Hepatocyte (in vitro differentiated cells): Measurements from ENCODE around the gene QRSL1. TPM values are rescaled to one million over a fixed set of nuclear protein-coding genes. Genes with fewer than 3 reads are reported as not detected.

Source experiments
- DNase-seq: peaks from one replicate; pipeline ENCODE4 v3.0.0-alpha.2; 2016; ENCODE audit warnings: low spot score
- H2AFZ ChIP-seq: fragments of 200-600 bp; sonication (generic); 2 replicates; pipeline ENCODE4 v1.6.0; 2016; ENCODE audit warnings: antibody characterized with exemption, mild to moderate bottlenecking
- H3K27ac ChIP-seq: fragments of 200-600 bp; sonication (generic); 2 replicates; pipeline ENCODE4 v1.5.1; 2016; ENCODE audit warnings: mild to moderate bottlenecking
- H3K27me3 ChIP-seq: fragments of 200-600 bp; sonication (generic); 2 replicates; pipeline ENCODE4 v1.6.1; 2016
- H3K36me3 ChIP-seq: fragments of 200-600 bp; sonication (generic); replicated peaks from 2 replicates; pipeline ENCODE4 v1.5.1; 2016; ENCODE audit warnings: low read depth; ENCODE audit not compliant: insufficient read depth
- H3K4me1 ChIP-seq: fragments of 200-600 bp; sonication (generic); 2 replicates; pipeline ENCODE4 v1.5.1; 2016; ENCODE audit warnings: mild to moderate bottlenecking, moderate library complexity; ENCODE audit not compliant: insufficient read depth
- H3K4me2 ChIP-seq: fragments of 200-600 bp; sonication (generic); 2 replicates; pipeline ENCODE4 v1.6.0; 2016
- H3K4me3 ChIP-seq: fragments of 200-600 bp; sonication (generic); 2 replicates; pipeline ENCODE4 v1.5.1; 2016; ENCODE audit warnings: mild to moderate bottlenecking
- H3K79me2 ChIP-seq: fragments of 200-600 bp; sonication (generic); 2 replicates; pipeline ENCODE4 v1.6.0; 2017; ENCODE audit warnings: mild to moderate bottlenecking
- H3K9me2 ChIP-seq: fragments of 200-600 bp; sonication (generic); replicated peaks from 2 replicates; pipeline ENCODE4 v1.6.0; 2017; ENCODE audit warnings: mild to moderate bottlenecking; ENCODE audit not compliant: insufficient read depth
- H3K9me3 ChIP-seq: fragments of 200-600 bp; sonication (generic); 2 replicates; pipeline ENCODE4 v1.5.1; 2016; ENCODE audit warnings: low read depth, mild to moderate bottlenecking
- H4K20me1 ChIP-seq: fragments of 200-600 bp; sonication (generic); 2 replicates; pipeline ENCODE4 v1.6.0; 2016; ENCODE audit warnings: mild to moderate bottlenecking; ENCODE audit not compliant: insufficient read depth, poor library complexity, severe bottlenecking
- EZH2 ChIP-seq: fragments of 200-600 bp; sonication (generic); IDR thresholded peaks from 2 replicates; pipeline ENCODE4 v1.6.1; 2016; ENCODE audit warnings: antibody characterized with exemption, mild to moderate bottlenecking, borderline replicate concordance
- EZH2phosphoT487 ChIP-seq: fragments of 200-600 bp; sonication (generic); IDR thresholded peaks from one replicate; pipeline ENCODE4 v1.6.1; 2018; ENCODE audit warnings: antibody characterized with exemption, mild to moderate bottlenecking, low read depth, moderate library complexity; ENCODE audit not compliant: unreplicated experiment, severe bottlenecking
- WGBS: methylation state at CpG from one replicate; pipeline ENCODE4 v1.1.6; 2016; ENCODE audit warnings: low lambda C conversion rate; ENCODE audit errors: missing lambda C conversion rate; 5-methylcytosine and 5-hydroxymethylcytosine counted together
- polyA plus RNA-seq: library from polyadenylated mRNA; unstranded; fragments of >200 nt; fragmentation: Nextera tagmentation; extraction: Ambion mirVana; gene quantifications from 2 replicates; pipeline ENCODE4 v1.2.1, GENCODE V29; 2016
- total RNA-seq: library from RNA; depleted of rRNA; stranded (reverse); fragments of >200 nt; gene quantifications from 2 replicates; pipeline ENCODE4 v1.2.3, GENCODE V29; 2014
- TF ChIP-seq, protein P1 (sequence below): fragments of 200-600 bp; sonication (generic); IDR thresholded peaks from 2 replicates; pipeline ENCODE4 v1.5.1; 2016; ENCODE audit warnings: antibody characterized with exemption, mild to moderate bottlenecking; ENCODE audit not compliant: poor library complexity

The QRSL1 gene
- total and polyA plus RNA-seq, 2 experiments from 2014 or later: 9.9 to 13.6 TPM

- no peaks in the 10 kb centered on the region for H4K20me1 ChIP-seq
- DNase-seq: no peak
- H3K27me3 ChIP-seq: no peaks in the 10 kb centered on the region
- H3K4me3 ChIP-seq: no peak overlapping the region
- H2AFZ ChIP-seq: no peak overlapping the region
- H3K36me3 ChIP-seq: no peaks in the 10 kb centered on the region
- WGBS: 89% methylated on average over 2 of the region's 2 CpGs
- H3K4me2 ChIP-seq: no peak overlapping the region
- H3K27ac ChIP-seq: no peak overlapping the region
- H3K4me1 ChIP-seq: no peaks in the 10 kb centered on the region
- H3K9me3 ChIP-seq: peaks cover 8% of the 10 kb centered on the region
- H3K79me2 ChIP-seq: no peaks in the 10 kb centered on the region
- no peak for TF ChIP-seq EZH2phosphoT487
- no peak for TF ChIP-seq EZH2
- TF ChIP-seq, protein P1, sequence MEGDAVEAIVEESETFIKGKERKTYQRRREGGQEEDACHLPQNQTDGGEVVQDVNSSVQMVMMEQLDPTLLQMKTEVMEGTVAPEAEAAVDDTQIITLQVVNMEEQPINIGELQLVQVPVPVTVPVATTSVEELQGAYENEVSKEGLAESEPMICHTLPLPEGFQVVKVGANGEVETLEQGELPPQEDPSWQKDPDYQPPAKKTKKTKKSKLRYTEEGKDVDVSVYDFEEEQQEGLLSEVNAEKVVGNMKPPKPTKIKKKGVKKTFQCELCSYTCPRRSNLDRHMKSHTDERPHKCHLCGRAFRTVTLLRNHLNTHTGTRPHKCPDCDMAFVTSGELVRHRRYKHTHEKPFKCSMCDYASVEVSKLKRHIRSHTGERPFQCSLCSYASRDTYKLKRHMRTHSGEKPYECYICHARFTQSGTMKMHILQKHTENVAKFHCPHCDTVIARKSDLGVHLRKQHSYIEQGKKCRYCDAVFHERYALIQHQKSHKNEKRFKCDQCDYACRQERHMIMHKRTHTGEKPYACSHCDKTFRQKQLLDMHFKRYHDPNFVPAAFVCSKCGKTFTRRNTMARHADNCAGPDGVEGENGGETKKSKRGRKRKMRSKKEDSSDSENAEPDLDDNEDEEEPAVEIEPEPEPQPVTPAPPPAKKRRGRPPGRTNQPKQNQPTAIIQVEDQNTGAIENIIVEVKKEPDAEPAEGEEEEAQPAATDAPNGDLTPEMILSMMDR: no peak
- no peaks in the 10 kb centered on the region for H3K9me2 ChIP-seq
These were observed 30.5 kb downstream of the QRSL1 start for GRCh38 chr6:106659859-106660258.

DNA sequence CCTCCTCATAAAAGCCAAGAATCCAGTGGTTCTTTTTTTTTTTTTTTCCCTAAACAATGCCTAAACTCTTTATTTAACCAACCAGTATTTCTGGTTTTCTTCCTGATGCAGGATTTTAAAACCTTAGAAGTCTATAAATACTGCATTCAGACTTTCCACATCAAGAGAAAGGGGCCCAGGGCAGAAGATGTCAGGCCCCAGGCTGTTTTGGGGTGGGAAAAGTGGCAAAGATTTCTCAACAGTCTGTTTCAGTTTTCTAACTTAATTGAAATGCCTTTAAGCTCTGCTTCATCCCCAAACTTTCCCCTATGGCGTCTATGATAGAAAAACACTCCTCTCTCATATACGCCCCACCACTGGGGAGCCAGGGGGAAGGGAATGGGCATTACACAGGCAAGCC, 33.1 kb downstream of the QRSL1 start:
- H3K4me3 ChIP-seq: no peak overlapping the region
- H3K79me2 ChIP-seq: no peaks in the 10 kb centered on the region
- no peaks in the 10 kb centered on the region for H3K27me3 ChIP-seq
- H4K20me1 ChIP-seq: no peaks in the 10 kb centered on the region
- DNase-seq: no peak
- peak overlapping the region; percentile 53 for H3K27ac ChIP-seq
- no peaks in the 10 kb centered on the region for H3K9me2 ChIP-seq
- H3K4me2 ChIP-seq: no peak overlapping the region
- no peaks in the 10 kb centered on the region for H3K36me3 ChIP-seq
- H3K4me1 ChIP-seq: no peaks in the 10 kb centered on the region
- H3K9me3 ChIP-seq: peaks cover 8% of the 10 kb centered on the region
- H2AFZ ChIP-seq: no peak overlapping the region
- TF ChIP-seq EZH2phosphoT487: no peak
- no peak for TF ChIP-seq EZH2
- TF ChIP-seq, protein P1: no peak
- WGBS: 93% methylated on average over 2 of the region's 2 CpGs

- H3K4me3 ChIP-seq: no peak overlapping the region
- H3K79me2 ChIP-seq: no peaks in the 10 kb centered on the region
- WGBS: 84% methylated on average over 6 of the region's 6 CpGs
- H3K4me2 ChIP-seq: no peak overlapping the region
- no peaks in the 10 kb centered on the region for H3K36me3 ChIP-seq
- no peaks in the 10 kb centered on the region for H3K9me3 ChIP-seq
- no peaks in the 10 kb centered on the region for H3K9me2 ChIP-seq
- no peak overlapping the region for H2AFZ ChIP-seq
- no peaks in the 10 kb centered on the region for H4K20me1 ChIP-seq
- no peak overlapping the region for H3K27ac ChIP-seq
- TF ChIP-seq, protein P1: no peak
- TF ChIP-seq EZH2phosphoT487 (no peak), EZH2 (no peak)
- H3K27me3 ChIP-seq: no peaks in the 10 kb centered on the region
- no peak for DNase-seq
- no peaks in the 10 kb centered on the region for H3K4me1 ChIP-seq
These were observed 37.1 kb downstream of the QRSL1 start for GRCh38 chr6:106666282-106667021.
